GM12878 (cell line): ENCODE data around the gene SNX30. TPM values are rescaled to one million over a fixed set of nuclear protein-coding genes. Genes with fewer than 3 reads are reported as not detected.

Experiments
- ATAC-seq: fragments of 200-7000 bp; cut with Tn5 transposase; 3 replicates; pipeline ENCODE4 v1.9.1; 2020; ENCODE audit warnings: mild to moderate bottlenecking, moderate library complexity
- BruUV-seq: library from RNA; stranded (reverse); fragments of 400-500 nt; replicated peaks from 2 replicates; lab custom pipeline; 2021; lab: Mats Ljungman, UMichigan
- CTCF ChIA-PET: fragments of 300-600 bp; sonication (Branson Sonifier 250); formaldehyde crosslinking; extraction: SDS; loops from one replicate; lab custom pipeline; 2021; ENCODE audit warnings: inconsistent platforms; lab: Yijun Ruan, JAX
- POLR2A ChIA-PET: fragments of 350-600 bp; formaldehyde crosslinking; extraction: SDS; loops from one replicate; lab custom pipeline; 2021; ENCODE audit warnings: inconsistent platforms; lab: Charles Lee
- RAD21 ChIA-PET: fragments of 300-600 bp; sonication (Branson Sonifier 250); formaldehyde crosslinking; loops from one replicate; lab custom pipeline; 2023; ENCODE audit warnings: antibody characterized with exemption; ENCODE audit not compliant: unreplicated experiment; lab: Charles Lee
- SMC1A ChIA-PET: fragments of 300-600 bp; sonication (Branson Sonifier 250); formaldehyde crosslinking; loops from one replicate; lab custom pipeline; 2023; ENCODE audit not compliant: unreplicated experiment, uncharacterized antibody; lab: Charles Lee
- DNase-seq: peaks from one replicate; pipeline ENCODE4 v3.0.0-alpha.2; 2011; ENCODE audit warnings: low read depth, low spot score
- FAIRE-seq: peaks from 3 replicates; lab custom pipeline; 2011; peaks lifted over from hg19 to GRCh38; lab: Jason Lieb, UNC
- H2AFZ ChIP-seq: 2 replicates; pipeline ENCODE4 v1.6.0; 2011; ENCODE audit warnings: low read depth, low read length, control low read depth; ENCODE audit not compliant: control insufficient read depth
- H3K27ac ChIP-seq: 2 replicates; pipeline ENCODE4 v1.5.1; 2011; ENCODE audit warnings: control low read depth; ENCODE audit not compliant: control insufficient read depth, insufficient read depth
- H3K27me3 ChIP-seq, 2 experiments: replicated peaks in 1 of 2; 2 replicates each; pipeline versions ENCODE4 v1.6.0 to v1.6.1; 2011; ENCODE audit warnings: low read length in 1 of 2; ENCODE audit not compliant: control insufficient read depth in 2 of 2, insufficient read depth in 2 of 2
- H3K36me3 ChIP-seq, 2 experiments: 2 replicates each; pipeline ENCODE4 v1.5.1; 2011; ENCODE audit warnings: low read length in 1 of 2; ENCODE audit not compliant: control insufficient read depth in 2 of 2, insufficient read depth in 2 of 2
- H3K4me1 ChIP-seq: 2 replicates; pipeline ENCODE4 v1.6.1; 2011; ENCODE audit warnings: mild to moderate bottlenecking, low read length, moderate library complexity, mixed read lengths; ENCODE audit not compliant: control insufficient read depth, insufficient read depth
- H3K4me2 ChIP-seq: 2 replicates; pipeline ENCODE4 v1.6.0; 2011; ENCODE audit warnings: control low read depth; ENCODE audit not compliant: control insufficient read depth, insufficient read depth
- H3K4me3 ChIP-seq: fragments of 200-600 bp; sonication (generic); 2 replicates; pipeline ENCODE4 v1.5.1; 2016
- H3K79me2 ChIP-seq: 2 replicates; pipeline ENCODE4 v1.6.0; 2011; ENCODE audit warnings: low read length; ENCODE audit not compliant: control insufficient read depth, insufficient read depth
- H3K9ac ChIP-seq: 2 replicates; pipeline ENCODE4 v1.8.0; 2011; ENCODE audit warnings: low read length, control low read depth, mixed read lengths; ENCODE audit not compliant: control insufficient read depth, insufficient read depth
- H3K9me3 ChIP-seq: replicated peaks from 3 replicates; pipeline ENCODE4 v1.5.1; 2011; ENCODE audit warnings: mild to moderate bottlenecking, low read length; ENCODE audit not compliant: control insufficient read depth, insufficient read depth
- H4K20me1 ChIP-seq: 2 replicates; pipeline ENCODE4 v1.6.0; 2011; ENCODE audit not compliant: control insufficient read depth, insufficient read depth
- BCL11A ChIP-seq: IDR thresholded peaks from 2 replicates; pipeline ENCODE4 v1.6.1; 2011; ENCODE audit warnings: low read depth, low read length
- HDGF ChIP-seq: fragments of 450-650 bp; IDR thresholded peaks from 2 replicates; pipeline ENCODE4 v1.6.1; 2016; ENCODE audit warnings: antibody characterized with exemption
- KDM1A ChIP-seq: fragments of 200-600 bp; sonication (generic); IDR thresholded peaks from 2 replicates; pipeline ENCODE4 v1.6.1; 2016; ENCODE audit warnings: borderline replicate concordance
- NR2C1 ChIP-seq: fragments of 450-650 bp; IDR thresholded peaks from 2 replicates; pipeline ENCODE4 v1.6.1; 2017; ENCODE audit warnings: antibody characterized with exemption, mild to moderate bottlenecking, moderate library complexity
- NR2F1 ChIP-seq: fragments of 450-650 bp; conservative IDR thresholded peaks from 2 replicates; pipeline ENCODE4 v1.6.1; 2017; ENCODE audit warnings: mild to moderate bottlenecking
- SMAD1 ChIP-seq: fragments of 450-650 bp; IDR thresholded peaks from 2 replicates; pipeline ENCODE4 v1.6.1; 2018; ENCODE audit warnings: mild to moderate bottlenecking, low read depth; ENCODE audit not compliant: partially characterized antibody
- WGBS: methylation state at CpG from one replicate; pipeline ENCODE4 v1.1.6; 2016; ENCODE audit warnings: low lambda C conversion rate; ENCODE audit not compliant: insufficient replicate concordance, insufficient coverage; ENCODE audit errors: missing lambda C conversion rate; 5-methylcytosine and 5-hydroxymethylcytosine counted together
- in situ Hi-C: fragments of 300-500 bp; cut with MboI; formaldehyde crosslinking; loops from 9 replicates; pipeline ENCODE4 v1.14.3; 2018; ENCODE audit warnings: mixed read lengths
- intact Hi-C: fragments of 100-400 bp; cut with micrococcal nuclease; formaldehyde crosslinking; loops from one replicate; pipeline ENCODE4 v1.14.2; 2022; ENCODE audit not compliant: unreplicated experiment
- polyA plus RNA-seq, 11 experiments: library from polyadenylated mRNA; depleted of rRNA in 4 of 11; unstranded in 6 of 11; stranded (reverse) in 5 of 11; fragments of >200 nt; fragmentation: Nextera tagmentation in 4 of 11; fragmentation: Illumina TruSeq in 1 of 11; extraction: Ambion mirVana in 4 of 11; extraction: Trizol in 1 of 11; gene quantifications; 1 replicate in 1 of 11; 2 replicates in 10 of 11; pipeline versions ENCODE4 v1.2.1 to v1.2.3, GENCODE V29; 2011 to 2016; ENCODE audit warnings: inconsistent platforms in 2 of 11, missing spikeins in 2 of 11, low read depth in 1 of 11
- total RNA-seq, 4 experiments: library from RNA; depleted of rRNA in 3 of 4; stranded (reverse); fragments of >200 nt in 3 of 4; fragmentation: Illumina TruSeq in 1 of 4; extraction: Trizol in 1 of 4; gene quantifications; 2 replicates each; pipeline versions ENCODE4 v1.2.1 to v1.2.3, GENCODE V29; 2013 to 2021
- TF ChIP-seq, protein P1 (sequence below): fragments of 450-650 bp; IDR thresholded peaks from 2 replicates; pipeline ENCODE4 v1.6.1; 2017; ENCODE audit warnings: borderline replicate concordance
- TF ChIP-seq, protein P2 (sequence below): IDR thresholded peaks from 2 replicates; pipeline ENCODE4 v1.6.1; 2011; ENCODE audit warnings: low read depth, low read length, improper control_type of control experiment, borderline replicate concordance

SNX30 gene
- total and polyA plus RNA-seq, 10 of the 15 experiments (the other 5 are each of a cell fraction or from before 2014, with no cell fraction given): 0.53 to 4.0 (median 1.5) TPM

DNA sequence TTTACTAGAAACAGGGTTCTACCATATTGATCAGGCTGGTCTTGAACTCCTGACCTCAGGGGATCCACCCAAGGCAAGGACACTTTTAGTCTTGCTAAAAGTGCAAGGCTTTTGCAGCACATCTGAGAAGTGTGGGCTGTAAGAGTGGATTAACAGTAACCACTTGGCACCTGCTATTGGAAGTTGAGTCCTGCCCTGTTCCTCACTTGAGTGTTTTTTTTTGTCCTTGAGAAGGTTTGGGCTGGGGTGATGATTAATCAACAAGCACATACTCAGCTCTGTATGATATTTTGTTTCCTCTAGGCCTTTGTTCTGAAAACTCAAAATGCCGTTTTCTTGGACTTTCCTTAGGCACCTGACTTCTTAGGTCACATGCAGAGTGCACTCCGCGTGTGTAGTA, 37.4 kb downstream of the SNX30 start (continued):
- TF ChIP-seq, protein P1, sequence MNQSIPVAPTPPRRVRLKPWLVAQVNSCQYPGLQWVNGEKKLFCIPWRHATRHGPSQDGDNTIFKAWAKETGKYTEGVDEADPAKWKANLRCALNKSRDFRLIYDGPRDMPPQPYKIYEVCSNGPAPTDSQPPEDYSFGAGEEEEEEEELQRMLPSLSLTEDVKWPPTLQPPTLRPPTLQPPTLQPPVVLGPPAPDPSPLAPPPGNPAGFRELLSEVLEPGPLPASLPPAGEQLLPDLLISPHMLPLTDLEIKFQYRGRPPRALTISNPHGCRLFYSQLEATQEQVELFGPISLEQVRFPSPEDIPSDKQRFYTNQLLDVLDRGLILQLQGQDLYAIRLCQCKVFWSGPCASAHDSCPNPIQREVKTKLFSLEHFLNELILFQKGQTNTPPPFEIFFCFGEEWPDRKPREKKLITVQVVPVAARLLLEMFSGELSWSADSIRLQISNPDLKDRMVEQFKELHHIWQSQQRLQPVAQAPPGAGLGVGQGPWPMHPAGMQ: no peak
- TF ChIP-seq, protein P2, sequence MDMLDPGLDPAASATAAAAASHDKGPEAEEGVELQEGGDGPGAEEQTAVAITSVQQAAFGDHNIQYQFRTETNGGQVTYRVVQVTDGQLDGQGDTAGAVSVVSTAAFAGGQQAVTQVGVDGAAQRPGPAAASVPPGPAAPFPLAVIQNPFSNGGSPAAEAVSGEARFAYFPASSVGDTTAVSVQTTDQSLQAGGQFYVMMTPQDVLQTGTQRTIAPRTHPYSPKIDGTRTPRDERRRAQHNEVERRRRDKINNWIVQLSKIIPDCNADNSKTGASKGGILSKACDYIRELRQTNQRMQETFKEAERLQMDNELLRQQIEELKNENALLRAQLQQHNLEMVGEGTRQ: no peak
- TF ChIP-seq BCL11A (no peak), NR2F1 (no peak)

DNA sequence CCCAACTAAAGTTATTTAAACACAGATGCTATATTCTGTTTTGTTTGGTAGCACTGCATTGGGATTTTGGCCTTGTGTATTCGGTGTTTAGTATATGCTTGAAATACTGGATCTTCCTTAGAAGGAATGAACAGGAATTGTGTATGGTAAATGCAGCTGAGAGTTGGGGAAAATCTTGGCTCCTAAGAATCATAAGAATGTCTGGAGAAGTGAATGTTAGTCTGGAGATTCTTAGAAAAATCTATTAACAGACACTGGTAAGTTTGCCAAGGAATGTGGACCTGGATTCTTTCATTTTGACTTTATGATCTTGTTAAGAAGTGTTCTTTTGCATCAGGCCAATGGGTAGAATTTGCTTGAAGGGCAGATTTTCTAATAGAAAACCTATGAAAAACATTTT, 38.9 kb downstream of the SNX30 start:
- Histone ChIP-seq H3K9me3 (no peaks in the 10 kb centered on the region), H3K4me1 (peaks cover 22% of the 10 kb centered on the region), H3K27ac (no peak overlapping the region), H3K4me2 (no peak overlapping the region), H3K79me2 (no peaks in the 10 kb centered on the region), H3K36me3 (no peaks in the 10 kb centered on the region), H3K4me3 (no peak overlapping the region), H3K9ac (no peak overlapping the region), H2AFZ (no peak overlapping the region), H3K27me3 (peaks cover 0 to 1% of the 10 kb centered on the region in 2 experiments; a peak in 1 of 4 replicates), H4K20me1 (no peaks in the 10 kb centered on the region; the same call in 1 of the 2 replicates)
- in situ Hi-C loops (no loop called here), intact Hi-C loops (no loop called here)
- DNase-seq (no peak), FAIRE-seq (no peak), ATAC-seq (no peak)
- ChIA-PET SMC1A (no interaction called here), RAD21 (no interaction called here), CTCF (interaction anchor here (1.5 to 2.1 kb wide), 2 partner anchors 31 to 346 kb away, joined by 4 to 5 read pairs; no protein-coding TSS in a partner anchor), POLR2A (no interaction called here)
- BruUV-seq: no TSS peak
- 100% methylated on average over 1 of the region's 1 CpG for WGBS
- TF ChIP-seq HDGF: no peak
- TF ChIP-seq NR2C1: no peak
- TF ChIP-seq KDM1A: no peak
- no peak for TF ChIP-seq SMAD1
- no peak for TF ChIP-seq NR2F1
